Body of pancreas (tissue), 4 donors: Measurements from ENCODE around the gene FNDC3B. TPM values are rescaled to one million over a fixed set of nuclear protein-coding genes. Genes with fewer than 3 reads are reported as not detected.

Experiments
- ATAC-seq: fragments of 150-250 bp; one replicate; pipeline ENCODE4 v1.9.1; 2016
- DNase-seq, 4 donors: peaks; one replicate each; pipeline ENCODE4 v3.0.0-alpha.2; 2019
- H3K27ac ChIP-seq, 4 donors: fragments of 200-600 bp; sonication (generic); 1 replicate in 3 of 4; 2 replicates in 1 of 4; pipeline versions ENCODE4 v1.5.1 to v1.6.1; 2016 to 2019; ENCODE audit warnings: mild to moderate bottlenecking in 1 of 4, mixed read lengths in 1 of 4, moderate library complexity in 1 of 4
- H3K27me3 ChIP-seq, 2 donors: fragments of 200-600 bp; sonication (generic); one replicate each; pipeline ENCODE4 v1.6.0; 2016; ENCODE audit warnings: mild to moderate bottlenecking in 1 of 2
- H3K36me3 ChIP-seq, 2 donors: fragments of 200-600 bp; sonication (generic); replicated peaks in 1 of 2; 2 replicates each; pipeline ENCODE4 v1.5.1; 2016; ENCODE audit warnings: low read depth in 2 of 2; ENCODE audit not compliant: insufficient read depth in 1 of 2
- H3K4me1 ChIP-seq: fragments of 200-600 bp; sonication (generic); one replicate; pipeline ENCODE4 v1.6.0; 2016
- H3K4me3 ChIP-seq, 2 donors: fragments of 200-600 bp; sonication (generic); 1 replicate in 1 of 2; 2 replicates in 1 of 2; pipeline ENCODE4 v1.5.1; 2016 to 2019
- H3K9me3 ChIP-seq, 3 donors: fragments of 200-600 bp; sonication (generic); 1 replicate in 2 of 3; 2 replicates in 1 of 3; pipeline ENCODE4 v1.5.1; 2016
- CTCF ChIP-seq, 7 experiments: fragments of 450-650 bp in 4 of 7; fragments of 200-600 bp in 3 of 7; sonication (generic) in 3 of 7; IDR thresholded peaks; one replicate each; pipeline ENCODE4 v1.5.1; 2016 to 2019; ENCODE audit warnings: antibody characterized with exemption in 7 of 7
- POLR2A ChIP-seq, 3 donors: fragments of 450-650 bp; IDR thresholded peaks; one replicate each; pipeline ENCODE4 v1.6.1; 2016; ENCODE audit warnings: antibody characterized with exemption in 3 of 3, mild to moderate bottlenecking in 2 of 3
- WGBS, 2 donors: methylation state at CpG; one replicate each; pipeline ENCODE4 v1.1.5; 2017; 5-methylcytosine and 5-hydroxymethylcytosine counted together
- intact Hi-C: fragments of 100-400 bp; cut with DNase I; formaldehyde crosslinking; loops from one replicate; pipeline ENCODE4 v1.15.1; 2023
- total RNA-seq, 2 donors: library from RNA; depleted of rRNA; stranded (reverse); fragments of >200 nt; gene quantifications; one replicate each; pipeline ENCODE4 v1.1.0, GENCODE V29; 2016

Gene FNDC3B
- total RNA-seq, 2 donors from 2014 or later, result 64.3 to 86.0 TPM

GRCh38 chr3:172163320-172163719, 123.9 kb downstream of the FNDC3B start:
- 85 to 91% methylated on average over 3 of the region's 3 CpGs for WGBS, 2 donors
- Histone ChIP-seq H3K9me3 (no peaks in the 10 kb centered on the region), H3K27ac (no peak overlapping the region), H3K27me3 (no peaks in the 10 kb centered on the region), H3K4me3 (no peak overlapping the region), H3K36me3 (no peaks in the 10 kb centered on the region), H3K4me1 (peaks cover 35% of the 10 kb centered on the region)
- DNase-seq (no peak), ATAC-seq (no peak)
- intact Hi-C loops, result no loop called here
- no peak for TF ChIP-seq CTCF (IDR thresholded peaks at IDR 0.05)
- TF ChIP-seq POLR2A (IDR thresholded peaks at IDR 0.05), result no peak

GRCh38 chr3:172164620-172165362, 125.4 kb downstream of the FNDC3B start:
- Histone ChIP-seq H3K4me3 (no peak overlapping the region), H3K9me3 (no peaks in the 10 kb centered on the region), H3K36me3 (no peaks in the 10 kb centered on the region), H3K27ac (no peak overlapping the region), H3K27me3 (no peaks in the 10 kb centered on the region), H3K4me1 (peaks cover 36% of the 10 kb centered on the region)
- no peak for ATAC-seq
- no peak for DNase-seq
- 83 to 91% methylated on average over 6 of the region's 6 CpGs for WGBS, 2 donors
- intact Hi-C loops, result no loop called here
- no peak for TF ChIP-seq POLR2A (IDR thresholded peaks at IDR 0.05)
- TF ChIP-seq CTCF (IDR thresholded peaks at IDR 0.05), result no peak

- TF ChIP-seq POLR2A (IDR thresholded peaks at IDR 0.05) (no peak), CTCF (IDR thresholded peaks at IDR 0.05) (no peak)
These were observed 126.9 kb downstream of the FNDC3B start for GRCh38 chr3:172166261-172166660.

GRCh38 chr3:172166890-172167289, 127.5 kb downstream of the FNDC3B start:
- Histone ChIP-seq H3K27me3 (no peaks in the 10 kb centered on the region), H3K4me3 (no peak overlapping the region), H3K27ac (no peak overlapping the region), H3K9me3 (no peaks in the 10 kb centered on the region), H3K4me1 (peaks cover 36% of the 10 kb centered on the region), H3K36me3 (no peaks in the 10 kb centered on the region)
- TF ChIP-seq POLR2A (IDR thresholded peaks at IDR 0.05) (no peak), CTCF (IDR thresholded peaks at IDR 0.05) (no peak)
- ATAC-seq (no peak), DNase-seq (no peak)
- intact Hi-C loops, result no loop called here
- WGBS, 2 donors, result 78 to 82% methylated on average over 9 of the region's 9 CpGs

More at GRCh38 chr3:172166261-172166660, 126.9 kb downstream of the FNDC3B start:
- ATAC-seq (no peak), DNase-seq (no peak)
- Histone ChIP-seq H3K9me3 (no peaks in the 10 kb centered on the region), H3K27ac (no peak overlapping the region), H3K4me1 (peaks cover 36% of the 10 kb centered on the region), H3K4me3 (no peak overlapping the region), H3K36me3 (no peaks in the 10 kb centered on the region), H3K27me3 (no peaks in the 10 kb centered on the region)
- WGBS, 2 donors, result 88 to 96% methylated on average over 6 of the region's 6 CpGs
- intact Hi-C loops, result no loop called here
